ENCODE results near the gene OPHN1. TPM values are rescaled to one million over a fixed set of nuclear protein-coding genes. Genes with fewer than 3 reads are reported as not detected.

OPHN1 gene
- total RNA-seq, 4 donors from 2014 or later = 5.1 to 11.2 (median 8.0) TPM

- no peak for TF ChIP-seq POLR2AphosphoS5 (IDR thresholded peaks at IDR 0.05)
- TF ChIP-seq EP300 (IDR thresholded peaks at IDR 0.05) = no peak
- TF ChIP-seq POLR2A (IDR thresholded peaks at IDR 0.05; ENCODE audit: low read depth) = no peak
- no peak for TF ChIP-seq CTCF (IDR thresholded peaks at IDR 0.05)
- WGBS = 68% methylated on average over 1 of the region's 1 CpG
- DNase-seq (ENCODE audit: extremely low spot score) = no peak
- Histone ChIP-seq H3K36me3 (peaks cover 0 to 24% (median 2%) of the 10 kb centered on the region in 4 donors), H3K9me3 (no peaks in the 10 kb centered on the region), H3K4me1 (no peaks in the 10 kb centered on the region), H3K27me3 (no peaks in the 10 kb centered on the region), H3K4me3 (no peak overlapping the region), H3K27ac (replicated peaks in 1 of 4) (no peak overlapping the region)
- intact Hi-C loops (cut with DNase I) = no loop called here
Observed at GRCh38 chrX:68043713-68044438, 389.4 kb downstream of the OPHN1 start.

- no peak overlapping the region for H3K27ac ChIP-seq (replicated peaks in 1 of 4)
- no peaks in the 10 kb centered on the region for H3K4me1 ChIP-seq
- TF ChIP-seq EP300 (IDR thresholded peaks at IDR 0.05) (no peak), POLR2A (IDR thresholded peaks at IDR 0.05; ENCODE audit: low read depth) (no peak), CTCF (IDR thresholded peaks at IDR 0.05) (no peak), POLR2AphosphoS5 (IDR thresholded peaks at IDR 0.05) (no peak)
- H3K36me3 ChIP-seq = peaks cover 0 to 5% (median 2%) of the 10 kb centered on the region in 4 donors
- no peak overlapping the region for H3K4me3 ChIP-seq
- intact Hi-C loops (cut with DNase I) = no loop called here
- no peaks in the 10 kb centered on the region for H3K9me3 ChIP-seq
- WGBS = 53% methylated on average over 1 of the region's 1 CpG
- no peak for DNase-seq (ENCODE audit: extremely low spot score)
- H3K27me3 ChIP-seq = no peaks in the 10 kb centered on the region
Observed at GRCh38 chrX:68041110-68041509, 392.2 kb downstream of the OPHN1 start.

GRCh38 chrX:68018248-68019203 lies 414.8 kb downstream of the OPHN1 start:
- intact Hi-C loops (cut with DNase I) = no loop called here
- Histone ChIP-seq H3K9me3 (no peaks in the 10 kb centered on the region), H3K4me1 (no peaks in the 10 kb centered on the region), H3K27ac (replicated peaks in 1 of 4) (no peak overlapping the region), H3K4me3 (no peak overlapping the region), H3K27me3 (no peaks in the 10 kb centered on the region), H3K36me3 (no peaks in the 10 kb centered on the region)
- WGBS = 45% methylated on average over 5 of the region's 9 CpGs
- DNase-seq (ENCODE audit: extremely low spot score) = no peak
- TF ChIP-seq CTCF (IDR thresholded peaks at IDR 0.05) (no peak), EP300 (IDR thresholded peaks at IDR 0.05) (no peak), POLR2A (IDR thresholded peaks at IDR 0.05; ENCODE audit: low read depth) (no peak), POLR2AphosphoS5 (IDR thresholded peaks at IDR 0.05) (no peak)

GRCh38 chrX:67998540-67998939 lies 434.8 kb downstream of the OPHN1 start:
- no peak for DNase-seq (ENCODE audit: extremely low spot score)
- no peak overlapping the region for H3K27ac ChIP-seq (replicated peaks in 1 of 4)
- H3K4me3 ChIP-seq = no peak overlapping the region
- no peak for TF ChIP-seq EP300 (IDR thresholded peaks at IDR 0.05)
- no peak for TF ChIP-seq POLR2AphosphoS5 (IDR thresholded peaks at IDR 0.05)
- no peak for TF ChIP-seq POLR2A (IDR thresholded peaks at IDR 0.05; ENCODE audit: low read depth)
- TF ChIP-seq CTCF (IDR thresholded peaks at IDR 0.05) = no peak
- H3K4me1 ChIP-seq = no peaks in the 10 kb centered on the region
- H3K36me3 ChIP-seq = no peaks in the 10 kb centered on the region
- intact Hi-C loops (cut with DNase I) = no loop called here
- peaks cover 0 to 52% (median 4%) of the 10 kb centered on the region in 4 donors for H3K9me3 ChIP-seq
- H3K27me3 ChIP-seq = no peaks in the 10 kb centered on the region

Small RNAs within 50 kb of the gene (small RNA-seq; reads per million reads assigned to genes)
- gene RF00019 (0 reads per million in 3 donors), gene RNU6-1225P (0 reads per million in 3 donors)

Other genes starting within 250 kb of the OPHN1 start
- gene YIPF6, start 65.6 kb upstream of the OPHN1 start, total RNA-seq = 10 to 100 TPM; 22.4 to 28.5 (median 24.5) TPM
- 10 to 100 TPM; 11.2 to 20.4 (median 11.4) TPM for gene STARD8, start 214.2 kb upstream of the OPHN1 start, total RNA-seq